Ovary (tissue), 1 donor: Measurements from ENCODE around the gene MYL5.

ENCODE experiments used
- EP300 ChIP-seq: sonication (generic); formaldehyde crosslinking; IDR thresholded peaks from one replicate; pipeline ENCODE4 v1.6.1; 2017; ENCODE audit warnings: antibody characterized with exemption
- POLR2A ChIP-seq: fragments of 450-650 bp; IDR thresholded peaks from one replicate; pipeline ENCODE4 v1.6.1; 2017; ENCODE audit warnings: antibody characterized with exemption, mild to moderate bottlenecking, moderate library complexity

GRCh38 chr4:657338-657833 lies 17.0 kb upstream of the MYL5 start:
- TF ChIP-seq EP300 (no peak), POLR2A (no peak)
